Stimulated activated CD4-positive, alpha-beta T cell treated with anti-CD3 and anti-CD28 coated beads, Interleukin-12 subunit alpha, Interleukin-12 subunit beta, amount 100 ng/mL, for 48 hours (primary cell): Measurements from ENCODE around the gene CDK14.
"Not testable (repeated sequence)": the region's sequence is repeated elsewhere in the genome, so short reads cannot be mapped to it uniquely, and the experiment has no call there.

Experiments
- DNase-seq, 3 donors: peaks; one replicate each; pipeline ENCODE4 v3.0.0-alpha.2; 2020; ENCODE audit warnings: low read depth in 2 of 3, low spot score in 1 of 3

Gene CDK14

GRCh38 chr7:90751595-90751994 lies 155.5 kb downstream of the CDK14 start:
- no peak for DNase-seq

GRCh38 chr7:90752051-90752450 lies 155.9 kb downstream of the CDK14 start:
- no peak for DNase-seq

GRCh38 chr7:90755041-90755440 lies 158.9 kb downstream of the CDK14 start:
- no peak for DNase-seq

- no peak for DNase-seq
These were observed 160.2 kb downstream of the CDK14 start for GRCh38 chr7:90756366-90756765.

GRCh38 chr7:90757565-90757950 lies 161.4 kb downstream of the CDK14 start:
- DNase-seq, result not testable (repeated sequence)

GRCh38 chr7:90758933-90759562 lies 162.9 kb downstream of the CDK14 start:
- no peak for DNase-seq

- no peak for DNase-seq
These were observed 163.6 kb downstream of the CDK14 start for GRCh38 chr7:90759710-90760109.

- no peak for DNase-seq
These were observed 164.8 kb downstream of the CDK14 start for GRCh38 chr7:90760892-90761291.

GRCh38 chr7:90761584-90761983 lies 165.5 kb downstream of the CDK14 start:
- DNase-seq, result no peak

- DNase-seq, result no peak
These were observed 167.0 kb downstream of the CDK14 start for GRCh38 chr7:90763108-90763507.

- no peak for DNase-seq
These were observed 168.9 kb downstream of the CDK14 start for GRCh38 chr7:90764848-90765570.

- DNase-seq, result no peak
These were observed 170.9 kb downstream of the CDK14 start for GRCh38 chr7:90766814-90767564.

GRCh38 chr7:90768301-90768700 lies 172.2 kb downstream of the CDK14 start:
- no peak for DNase-seq

GRCh38 chr7:90769036-90769435 lies 172.9 kb downstream of the CDK14 start:
- no peak for DNase-seq

GRCh38 chr7:90769566-90769965 lies 173.4 kb downstream of the CDK14 start:
- DNase-seq, result not testable (repeated sequence)

GRCh38 chr7:90771281-90771680 lies 175.2 kb downstream of the CDK14 start:
- DNase-seq, result no peak

- DNase-seq, result no peak
These were observed 176.3 kb downstream of the CDK14 start for GRCh38 chr7:90772410-90772809.

GRCh38 chr7:90773269-90773668 lies 177.1 kb downstream of the CDK14 start:
- DNase-seq, result no peak

- no peak for DNase-seq
These were observed 178.6 kb downstream of the CDK14 start for GRCh38 chr7:90774706-90775105.

- DNase-seq, result no peak
These were observed 179.4 kb downstream of the CDK14 start for GRCh38 chr7:90775383-90775965.

GRCh38 chr7:90777041-90777440 lies 180.9 kb downstream of the CDK14 start:
- DNase-seq, result no peak

- DNase-seq, result no peak
These were observed 181.3 kb downstream of the CDK14 start for GRCh38 chr7:90777465-90777864.
